NT2/D1 (cell line): ENCODE data around the gene RORC.

ENCODE experiments used
- DNase-seq: peaks from one replicate; pipeline ENCODE4 v3.0.0-alpha.2; 2011; ENCODE audit warnings: low read depth, low spot score
- H3K27me3 ChIP-seq: 2 replicates; pipeline ENCODE4 v1.6.0; 2011; ENCODE audit warnings: mild to moderate bottlenecking; ENCODE audit not compliant: insufficient read length, insufficient read depth
- H3K36me3 ChIP-seq: 2 replicates; pipeline ENCODE4 v1.6.1; 2011; ENCODE audit warnings: mild to moderate bottlenecking, low read length, mixed read lengths; ENCODE audit not compliant: insufficient read depth, insufficient read length
- H3K4me1 ChIP-seq: 2 replicates; pipeline ENCODE4 v1.5.1; 2011; ENCODE audit not compliant: insufficient read depth, insufficient read length
- H3K4me3 ChIP-seq: 2 replicates; pipeline ENCODE4 v1.5.1; 2011; ENCODE audit warnings: low read depth; ENCODE audit not compliant: insufficient read length
- H3K9ac ChIP-seq: 2 replicates; pipeline ENCODE4 v1.6.0; 2011; ENCODE audit warnings: low read depth; ENCODE audit not compliant: insufficient read length
- H3K9me3 ChIP-seq: 2 replicates; pipeline ENCODE4 v1.5.1; 2011; ENCODE audit warnings: mild to moderate bottlenecking, low read length; ENCODE audit not compliant: insufficient read depth
- SUZ12 ChIP-seq: IDR thresholded peaks from 2 replicates; pipeline ENCODE4 v1.6.1; 2011; ENCODE audit not compliant: insufficient read length, insufficient read depth; ENCODE audit errors: extremely low read depth
- YY1 ChIP-seq: IDR thresholded peaks from 2 replicates; pipeline ENCODE4 v1.6.1; 2011; ENCODE audit not compliant: insufficient read length, insufficient read depth
- ZNF274 ChIP-seq: IDR thresholded peaks from 2 replicates; pipeline ENCODE4 v1.6.1; 2011; ENCODE audit warnings: mild to moderate bottlenecking, low read depth, low read length

Gene RORC

GRCh38 chr1:151815716-151816327 is 15.8 kb downstream of the RORC start:
- Histone ChIP-seq H3K4me3 (no peak overlapping the region), H3K36me3 (no peaks in the 10 kb centered on the region), H3K9ac (no peak overlapping the region), H3K9me3 (no peaks in the 10 kb centered on the region), H3K27me3 (peaks cover 3% of the 10 kb centered on the region), H3K4me1 (peaks cover 6% of the 10 kb centered on the region)
- DNase-seq, result no peak
- TF ChIP-seq YY1 (no peak), SUZ12 (no peak), ZNF274 (no peak)

GRCh38 chr1:151814971-151815545 is 16.5 kb downstream of the RORC start:
- H3K27me3 ChIP-seq, result peaks cover 3% of the 10 kb centered on the region

GRCh38 chr1:151814426-151814825 is 17.2 kb downstream of the RORC start:
- Histone ChIP-seq H3K27me3 (peaks cover 3% of the 10 kb centered on the region), H3K4me3 (no peak overlapping the region), H3K36me3 (no peaks in the 10 kb centered on the region), H3K9ac (no peak overlapping the region), H3K9me3 (no peaks in the 10 kb centered on the region), H3K4me1 (peaks cover 6% of the 10 kb centered on the region)
- DNase-seq, result no peak
- TF ChIP-seq ZNF274, result no peak
- no peak for TF ChIP-seq SUZ12
- TF ChIP-seq YY1, result no peak

More at GRCh38 chr1:151814971-151815545, 16.5 kb downstream of the RORC start:
- TF ChIP-seq YY1, result no peak
- TF ChIP-seq ZNF274, result no peak
- no peak for TF ChIP-seq SUZ12
- Histone ChIP-seq H3K9me3 (no peaks in the 10 kb centered on the region), H3K4me3 (no peak overlapping the region), H3K9ac (no peak overlapping the region), H3K36me3 (no peaks in the 10 kb centered on the region), H3K4me1 (peaks cover 6% of the 10 kb centered on the region)
- DNase-seq, result no peak

GRCh38 chr1:151813271-151813977 is 18.2 kb downstream of the RORC start:
- H3K9me3 ChIP-seq, result no peaks in the 10 kb centered on the region
- no peak overlapping the region for H3K9ac ChIP-seq
- H3K36me3 ChIP-seq, result no peaks in the 10 kb centered on the region
- H3K4me1 ChIP-seq, result peaks cover 9% of the 10 kb centered on the region
- no peak overlapping the region for H3K4me3 ChIP-seq
- TF ChIP-seq SUZ12 (no peak), YY1 (no peak), ZNF274 (no peak)
- DNase-seq, result no peak
- H3K27me3 ChIP-seq, result peaks cover 3% of the 10 kb centered on the region

GRCh38 chr1:151811181-151811580 is 20.4 kb downstream of the RORC start:
- Histone ChIP-seq H3K36me3 (no peaks in the 10 kb centered on the region), H3K9me3 (no peaks in the 10 kb centered on the region), H3K4me3 (no peak overlapping the region), H3K9ac (no peak overlapping the region), H3K27me3 (no peaks in the 10 kb centered on the region), H3K4me1 (peaks cover 9% of the 10 kb centered on the region)
- TF ChIP-seq SUZ12 (no peak), ZNF274 (no peak), YY1 (no peak)
- no peak for DNase-seq

- H3K36me3 ChIP-seq, result no peaks in the 10 kb centered on the region
- no peak overlapping the region for H3K4me3 ChIP-seq
- no peak overlapping the region for H3K9ac ChIP-seq
- H3K9me3 ChIP-seq, result no peaks in the 10 kb centered on the region
- DNase-seq, result peak; percentile 43
- H3K27me3 ChIP-seq, result no peaks in the 10 kb centered on the region
- TF ChIP-seq SUZ12 (no peak), ZNF274 (no peak)
- H3K4me1 ChIP-seq, result peaks cover 5% of the 10 kb centered on the region
These were observed 21.5 kb downstream of the RORC start for GRCh38 chr1:151809985-151810556.

- H3K36me3 ChIP-seq, result no peaks in the 10 kb centered on the region
- no peaks in the 10 kb centered on the region for H3K27me3 ChIP-seq
- no peak overlapping the region for H3K9ac ChIP-seq
- no peak for TF ChIP-seq YY1
- no peak for TF ChIP-seq SUZ12
- TF ChIP-seq ZNF274, result no peak
- DNase-seq, result no peak
- H3K9me3 ChIP-seq, result no peaks in the 10 kb centered on the region
- H3K4me3 ChIP-seq, result no peak overlapping the region
- H3K4me1 ChIP-seq, result peaks cover 3% of the 10 kb centered on the region
These were observed 22.2 kb downstream of the RORC start for GRCh38 chr1:151809290-151809984.
